ENCODE results near the gene SERGEF.

DNA sequence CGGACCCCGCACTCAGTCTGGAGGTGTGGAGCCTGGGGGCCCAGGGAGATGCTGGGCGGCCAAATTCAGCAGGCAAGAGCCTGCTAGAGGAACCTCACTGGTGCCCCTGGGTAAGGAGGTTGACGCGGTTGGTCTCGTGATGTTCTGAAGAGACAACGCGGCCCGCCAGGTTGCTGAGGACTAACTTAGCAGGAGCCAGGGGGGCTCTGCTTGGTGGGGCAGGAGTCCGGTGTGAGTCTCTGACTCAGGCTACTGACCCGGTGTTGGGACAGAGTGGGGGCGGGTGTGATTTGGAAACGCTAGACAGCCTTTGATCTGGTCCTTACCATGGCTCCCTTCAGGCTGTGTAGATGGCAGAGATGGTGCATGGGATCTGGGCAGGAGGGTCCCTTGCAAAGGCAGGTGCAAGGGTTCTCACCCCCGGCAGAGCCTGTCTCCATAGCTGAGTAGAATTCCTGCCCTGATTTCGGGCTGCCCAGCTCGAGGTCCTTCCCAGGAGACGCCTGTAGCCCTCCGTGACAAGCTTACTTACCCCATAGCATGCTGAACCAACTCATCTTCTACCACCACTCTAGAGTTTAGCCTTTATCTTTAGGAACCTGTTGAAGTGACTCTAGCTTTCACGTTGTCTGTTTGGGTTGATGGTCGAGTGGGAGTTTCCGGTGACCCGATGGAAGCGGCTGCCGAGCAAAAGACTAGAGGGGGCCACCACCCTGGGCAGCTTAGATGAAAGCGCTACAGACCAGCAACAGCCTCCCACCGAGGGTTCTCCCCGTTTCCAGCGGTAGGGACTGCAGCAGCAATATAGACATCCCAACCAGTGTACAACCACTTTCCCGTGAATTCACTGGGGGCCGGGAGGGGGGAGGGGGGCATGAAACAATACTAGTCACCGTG lies 239.9 kb downstream of the SERGEF start:
- TF ChIP-seq, protein P1, sequence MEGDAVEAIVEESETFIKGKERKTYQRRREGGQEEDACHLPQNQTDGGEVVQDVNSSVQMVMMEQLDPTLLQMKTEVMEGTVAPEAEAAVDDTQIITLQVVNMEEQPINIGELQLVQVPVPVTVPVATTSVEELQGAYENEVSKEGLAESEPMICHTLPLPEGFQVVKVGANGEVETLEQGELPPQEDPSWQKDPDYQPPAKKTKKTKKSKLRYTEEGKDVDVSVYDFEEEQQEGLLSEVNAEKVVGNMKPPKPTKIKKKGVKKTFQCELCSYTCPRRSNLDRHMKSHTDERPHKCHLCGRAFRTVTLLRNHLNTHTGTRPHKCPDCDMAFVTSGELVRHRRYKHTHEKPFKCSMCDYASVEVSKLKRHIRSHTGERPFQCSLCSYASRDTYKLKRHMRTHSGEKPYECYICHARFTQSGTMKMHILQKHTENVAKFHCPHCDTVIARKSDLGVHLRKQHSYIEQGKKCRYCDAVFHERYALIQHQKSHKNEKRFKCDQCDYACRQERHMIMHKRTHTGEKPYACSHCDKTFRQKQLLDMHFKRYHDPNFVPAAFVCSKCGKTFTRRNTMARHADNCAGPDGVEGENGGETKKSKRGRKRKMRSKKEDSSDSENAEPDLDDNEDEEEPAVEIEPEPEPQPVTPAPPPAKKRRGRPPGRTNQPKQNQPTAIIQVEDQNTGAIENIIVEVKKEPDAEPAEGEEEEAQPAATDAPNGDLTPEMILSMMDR (IDR thresholded peaks at IDR 0.05; ENCODE audit: low read depth, low read length, missing input control), result no peak
- TF ChIP-seq, protein P2, sequence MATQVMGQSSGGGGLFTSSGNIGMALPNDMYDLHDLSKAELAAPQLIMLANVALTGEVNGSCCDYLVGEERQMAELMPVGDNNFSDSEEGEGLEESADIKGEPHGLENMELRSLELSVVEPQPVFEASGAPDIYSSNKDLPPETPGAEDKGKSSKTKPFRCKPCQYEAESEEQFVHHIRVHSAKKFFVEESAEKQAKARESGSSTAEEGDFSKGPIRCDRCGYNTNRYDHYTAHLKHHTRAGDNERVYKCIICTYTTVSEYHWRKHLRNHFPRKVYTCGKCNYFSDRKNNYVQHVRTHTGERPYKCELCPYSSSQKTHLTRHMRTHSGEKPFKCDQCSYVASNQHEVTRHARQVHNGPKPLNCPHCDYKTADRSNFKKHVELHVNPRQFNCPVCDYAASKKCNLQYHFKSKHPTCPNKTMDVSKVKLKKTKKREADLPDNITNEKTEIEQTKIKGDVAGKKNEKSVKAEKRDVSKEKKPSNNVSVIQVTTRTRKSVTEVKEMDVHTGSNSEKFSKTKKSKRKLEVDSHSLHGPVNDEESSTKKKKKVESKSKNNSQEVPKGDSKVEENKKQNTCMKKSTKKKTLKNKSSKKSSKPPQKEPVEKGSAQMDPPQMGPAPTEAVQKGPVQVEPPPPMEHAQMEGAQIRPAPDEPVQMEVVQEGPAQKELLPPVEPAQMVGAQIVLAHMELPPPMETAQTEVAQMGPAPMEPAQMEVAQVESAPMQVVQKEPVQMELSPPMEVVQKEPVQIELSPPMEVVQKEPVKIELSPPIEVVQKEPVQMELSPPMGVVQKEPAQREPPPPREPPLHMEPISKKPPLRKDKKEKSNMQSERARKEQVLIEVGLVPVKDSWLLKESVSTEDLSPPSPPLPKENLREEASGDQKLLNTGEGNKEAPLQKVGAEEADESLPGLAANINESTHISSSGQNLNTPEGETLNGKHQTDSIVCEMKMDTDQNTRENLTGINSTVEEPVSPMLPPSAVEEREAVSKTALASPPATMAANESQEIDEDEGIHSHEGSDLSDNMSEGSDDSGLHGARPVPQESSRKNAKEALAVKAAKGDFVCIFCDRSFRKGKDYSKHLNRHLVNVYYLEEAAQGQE (IDR thresholded peaks at IDR 0.05), result no peak
- TF ChIP-seq TAF1 (conservative IDR thresholded peaks at IDR 0.05) (no peak), YY1 (IDR thresholded peaks at IDR 0.05) (no peak), RAD21 (IDR thresholded peaks at IDR 0.05) (no peak), FOXA1 (IDR thresholded peaks at IDR 0.05) (no peak)
